HG03045 (cell line): ENCODE data around the gene ARHGEF17.

Experiments used
- ATAC-seq: cut with Tn5 transposase; IDR thresholded peaks from one replicate; pipeline ENCODE4 v1.9.1; 2021; ENCODE audit warnings: mild to moderate bottlenecking, moderate library complexity; ENCODE audit not compliant: unreplicated experiment

The ARHGEF17 gene

DNA sequence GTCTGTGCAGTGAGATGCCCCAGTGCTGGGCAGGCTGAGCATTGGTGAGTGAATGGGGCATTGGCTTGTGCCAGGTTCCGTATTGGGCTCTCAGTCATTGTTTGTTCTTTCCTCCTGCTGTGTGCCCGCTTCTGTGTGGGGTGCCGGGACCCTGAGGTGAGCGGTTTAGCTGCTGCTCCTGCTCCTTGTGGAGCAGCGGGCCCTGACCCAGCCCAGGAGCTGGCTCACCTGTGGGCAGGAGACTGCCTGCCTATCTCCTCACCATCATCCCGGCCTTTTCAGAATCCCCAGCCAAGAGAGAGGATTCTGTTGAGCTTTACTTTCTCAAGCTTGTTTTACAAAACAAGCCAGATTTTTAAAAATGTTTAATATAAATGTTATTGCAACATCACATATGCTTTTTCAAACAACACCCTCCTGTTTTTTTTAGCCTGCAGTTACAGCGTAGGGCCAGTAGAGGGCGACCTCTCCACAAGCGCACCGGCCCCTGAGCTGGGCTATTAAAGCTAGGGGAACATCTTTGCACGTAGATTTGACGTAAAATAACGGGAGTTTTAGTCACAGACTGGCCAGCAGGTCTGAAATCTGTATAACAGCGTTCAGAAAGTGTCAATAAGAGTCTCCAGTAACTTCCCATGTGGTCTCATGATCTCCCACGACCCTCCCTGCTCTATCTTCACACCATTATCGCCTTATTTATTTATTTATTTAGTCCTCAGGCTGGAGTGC lies 43.0 kb downstream of the ARHGEF17 start:
- no peak for ATAC-seq

DNA sequence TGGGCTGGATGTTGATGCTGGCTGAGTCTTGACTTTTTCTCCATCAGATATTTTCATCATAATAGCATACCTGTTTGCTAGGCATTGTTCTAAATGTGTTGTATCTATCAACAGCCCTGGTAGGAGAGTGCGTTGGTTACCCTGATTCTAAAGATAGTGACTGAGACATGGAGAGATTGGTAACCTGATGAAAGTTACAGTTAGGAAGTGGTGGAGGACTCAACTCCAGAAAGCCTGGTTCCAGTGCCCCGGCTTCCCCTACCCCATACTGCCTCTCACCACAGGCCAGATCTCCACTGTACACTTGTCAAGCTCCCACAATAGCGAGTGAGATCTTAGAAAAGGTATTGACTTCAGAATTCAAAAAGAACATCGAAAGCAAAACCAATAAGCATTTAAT lies 45.3 kb downstream of the ARHGEF17 start:
- no peak for ATAC-seq

DNA sequence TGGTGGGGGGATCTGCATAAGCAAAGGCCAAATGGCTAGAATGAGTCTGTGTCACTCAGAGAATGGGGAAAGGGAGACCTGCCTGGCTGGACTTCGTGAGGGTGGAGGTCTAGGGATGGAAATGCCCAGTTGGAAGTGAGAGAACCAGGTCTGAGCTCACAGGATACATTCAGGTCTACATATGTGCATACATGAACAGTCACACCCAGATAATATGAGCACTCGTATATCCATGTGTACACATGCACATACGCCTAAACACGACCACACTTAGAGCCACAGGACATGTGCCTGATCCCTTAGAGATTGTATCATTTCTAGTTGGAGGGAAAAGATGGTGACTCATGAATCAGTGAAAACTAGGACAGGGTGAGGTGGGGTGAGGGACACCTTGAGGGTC lies 47.0 kb downstream of the ARHGEF17 start:
- ATAC-seq: no peak

DNA sequence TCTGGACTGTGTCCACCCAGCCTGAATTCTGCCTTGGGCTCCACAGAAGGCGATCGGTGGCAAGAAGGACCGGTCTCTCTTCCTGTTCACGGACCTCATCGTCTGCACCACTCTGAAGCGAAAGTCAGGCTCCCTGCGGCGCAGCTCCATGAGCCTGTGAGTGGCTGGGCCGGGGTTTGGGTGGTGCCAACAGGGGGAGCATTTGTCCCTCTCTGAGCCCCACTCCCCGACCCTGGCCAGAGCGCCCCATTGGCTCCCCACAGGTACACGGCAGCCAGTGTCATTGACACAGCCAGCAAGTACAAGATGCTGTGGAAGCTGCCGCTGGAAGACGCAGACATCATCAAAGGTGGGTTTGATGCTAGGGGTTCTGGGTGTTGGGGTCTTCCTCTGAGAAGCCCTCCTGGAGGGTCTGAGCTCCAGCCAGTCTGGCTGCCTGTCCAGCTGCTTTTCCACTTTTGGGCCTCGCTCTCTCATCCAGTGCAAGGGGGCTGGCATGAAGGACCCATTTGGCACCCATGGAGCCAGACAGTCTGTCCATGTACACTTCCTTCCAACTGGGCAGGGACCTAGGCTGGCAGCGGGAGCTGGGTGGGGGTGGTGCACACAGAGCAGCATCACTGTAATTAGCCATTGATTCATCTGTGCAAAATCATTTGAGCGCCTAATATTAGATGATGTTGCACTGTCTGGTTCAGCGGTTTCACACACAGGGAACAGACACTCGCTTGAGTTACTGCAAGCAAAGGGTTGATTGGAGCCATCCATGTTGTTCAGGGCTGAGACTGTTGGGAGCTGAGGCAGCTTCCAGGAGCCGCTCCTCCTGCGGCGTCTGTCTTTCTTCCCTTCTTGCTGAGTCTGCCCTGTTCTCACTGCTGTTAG lies 49.1 kb downstream of the ARHGEF17 start:
- no peak for ATAC-seq

DNA sequence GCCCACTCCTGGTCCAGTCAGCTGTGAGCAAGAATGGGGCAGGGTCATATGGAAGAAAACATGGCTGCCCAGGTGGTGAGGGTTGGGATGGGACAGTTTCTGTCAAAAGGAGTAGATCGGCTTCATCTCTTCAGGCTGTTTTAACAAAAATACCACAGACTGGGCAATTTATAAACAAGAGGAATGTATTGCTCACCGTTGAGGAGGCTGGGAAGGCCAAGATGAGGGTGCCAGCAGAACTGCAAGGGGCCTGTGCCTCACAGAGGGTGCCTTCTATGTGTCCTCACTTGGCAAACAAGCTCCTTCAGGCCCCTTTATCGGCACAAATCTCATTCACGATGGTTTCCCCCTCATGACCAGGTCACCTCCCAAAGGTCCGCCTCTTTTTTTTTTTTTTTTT lies 50.0 kb downstream of the ARHGEF17 start:
- ATAC-seq: no peak

DNA sequence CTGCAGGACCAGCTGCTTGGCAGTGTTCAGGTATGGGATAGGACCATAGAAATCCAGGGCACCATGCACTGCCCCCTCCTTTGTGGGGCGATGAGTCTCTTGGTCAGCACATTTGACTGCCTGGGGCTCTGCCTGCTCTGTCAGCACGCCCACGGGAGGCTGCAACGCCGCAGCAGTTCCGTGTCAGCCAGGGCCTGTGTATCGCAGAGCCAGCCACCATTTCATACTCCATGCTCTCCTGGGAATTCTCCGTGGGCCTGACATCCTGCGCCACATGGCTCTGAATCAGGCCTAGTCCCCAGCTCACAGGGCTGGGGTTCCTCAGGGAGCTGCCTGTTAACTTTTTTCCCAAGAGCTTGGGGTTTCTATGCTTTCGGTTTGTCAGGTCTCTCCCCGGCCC lies 51.3 kb downstream of the ARHGEF17 start:
- ATAC-seq: no peak

DNA sequence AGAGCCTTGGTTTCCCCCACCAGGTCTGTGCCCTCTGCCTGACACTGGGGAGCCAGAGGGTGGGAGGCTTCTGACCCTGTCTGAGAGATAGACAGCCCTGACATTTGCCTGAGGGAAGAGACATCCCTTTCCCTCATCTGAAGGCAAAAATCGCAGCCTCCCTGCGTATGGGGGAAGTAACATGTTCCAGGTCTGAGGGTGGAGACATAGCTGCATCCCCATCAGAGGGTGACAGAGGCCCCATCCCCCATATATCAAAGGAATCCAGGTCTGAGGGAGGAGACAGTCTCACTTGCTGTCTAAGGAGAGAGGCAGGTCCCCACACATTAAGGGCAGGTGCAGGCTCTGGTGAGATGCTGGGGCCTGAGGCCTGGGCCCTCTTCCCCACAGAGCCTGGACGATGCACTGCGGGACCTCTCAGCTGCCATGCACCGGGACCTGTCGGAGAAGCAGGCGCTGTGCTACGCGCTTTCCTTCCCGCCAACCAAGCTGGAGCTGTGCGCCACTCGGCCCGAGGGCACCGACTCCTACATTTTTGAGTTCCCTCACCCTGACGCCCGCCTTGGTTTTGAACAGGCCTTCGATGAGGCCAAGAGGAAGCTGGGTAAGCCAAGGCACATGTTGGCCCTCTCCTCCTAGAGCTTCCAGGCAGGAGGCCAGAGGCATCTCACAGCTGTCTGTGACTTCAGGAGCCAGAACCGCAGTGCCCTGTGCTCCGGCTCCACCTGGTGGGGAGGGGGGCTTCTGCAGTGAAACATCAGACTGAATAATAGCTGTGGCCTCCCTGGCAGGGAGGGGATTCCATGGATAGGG lies 52.1 kb downstream of the ARHGEF17 start:
- ATAC-seq: no peak

DNA sequence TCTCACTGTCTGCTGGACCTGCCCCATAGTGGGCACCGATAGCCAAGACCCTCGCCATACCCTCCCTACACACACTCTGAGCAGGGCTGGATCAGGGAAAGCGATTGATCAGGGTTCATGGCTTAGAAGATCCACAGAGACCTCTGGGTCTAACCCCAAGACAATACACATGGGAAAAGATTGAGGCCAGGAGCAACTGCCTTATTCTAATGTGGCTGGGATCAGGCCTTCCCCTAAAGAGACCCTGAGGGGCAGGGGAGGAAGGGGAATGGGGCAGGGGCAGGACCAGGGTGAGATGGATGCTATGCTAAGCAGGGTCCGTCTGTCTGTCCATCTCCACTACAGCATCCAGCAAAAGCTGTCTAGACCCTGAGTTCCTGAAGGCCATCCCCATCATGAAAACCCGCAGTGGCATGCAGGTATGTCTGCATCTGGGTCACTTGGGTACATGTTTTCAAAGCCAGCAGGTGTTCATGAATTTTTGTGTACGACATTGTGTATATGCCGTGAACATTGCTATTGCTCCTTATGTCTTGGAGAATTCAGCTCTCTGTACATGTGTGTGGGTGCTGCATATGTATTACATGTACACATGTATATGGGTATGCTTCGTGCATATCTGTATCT lies 52.8 kb downstream of the ARHGEF17 start:
- ATAC-seq: no peak

DNA sequence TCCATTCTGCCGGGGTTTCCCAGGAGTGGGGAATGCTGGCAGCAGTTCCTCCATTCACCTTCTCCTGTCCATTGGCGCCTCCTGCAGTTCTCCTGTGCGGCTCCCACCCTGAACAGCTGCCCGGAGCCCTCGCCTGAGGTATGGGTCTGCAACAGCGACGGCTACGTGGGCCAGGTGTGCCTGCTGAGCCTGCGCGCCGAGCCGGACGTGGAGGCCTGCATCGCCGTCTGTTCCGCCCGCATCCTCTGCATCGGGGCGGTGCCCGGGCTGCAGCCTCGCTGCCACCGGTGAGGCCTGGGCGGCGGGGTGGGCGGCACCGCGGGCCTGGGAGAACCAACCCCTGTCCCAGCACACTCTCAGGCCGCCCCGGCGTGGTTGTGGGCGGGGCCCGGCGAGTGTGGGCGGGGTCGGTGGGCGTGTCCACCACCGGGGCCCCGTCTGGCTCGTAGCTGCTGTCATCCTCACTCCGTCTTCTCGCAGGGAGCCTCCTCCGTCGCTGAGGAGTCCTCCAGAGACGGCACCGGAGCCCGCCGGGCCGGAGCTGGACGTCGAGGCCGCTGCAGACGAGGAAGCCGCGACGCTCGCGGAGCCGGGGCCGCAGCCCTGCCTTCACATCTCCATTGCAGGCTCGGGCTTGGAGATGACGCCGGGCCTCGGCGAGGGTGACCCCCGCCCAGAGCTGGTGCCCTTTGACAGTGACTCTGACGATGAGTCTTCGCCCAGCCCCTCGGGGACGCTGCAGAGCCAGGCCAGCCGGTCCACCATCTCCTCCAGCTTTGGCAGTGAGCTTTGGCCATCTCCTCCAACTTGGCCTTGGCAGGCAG lies 54.1 kb downstream of the ARHGEF17 start:
- ATAC-seq: no peak

DNA sequence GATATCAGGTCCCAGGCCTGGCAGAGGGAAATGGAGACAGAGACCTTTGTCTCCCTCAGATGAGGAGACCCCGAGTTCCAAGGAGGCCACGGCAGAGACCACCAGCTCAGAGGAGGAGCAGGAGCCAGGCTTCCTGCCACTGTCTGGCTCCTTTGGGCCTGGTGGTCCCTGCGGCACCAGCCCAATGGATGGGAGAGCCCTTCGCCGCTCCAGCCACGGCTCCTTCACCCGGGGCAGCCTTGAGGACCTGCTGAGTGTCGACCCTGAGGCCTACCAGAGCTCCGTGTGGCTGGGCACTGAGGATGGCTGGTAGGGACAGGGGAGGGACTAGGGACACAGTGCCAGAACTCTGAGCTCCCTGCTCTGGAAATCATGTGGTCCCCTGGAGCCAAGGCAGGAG lies 55.1 kb downstream of the ARHGEF17 start:
- no peak for ATAC-seq

DNA sequence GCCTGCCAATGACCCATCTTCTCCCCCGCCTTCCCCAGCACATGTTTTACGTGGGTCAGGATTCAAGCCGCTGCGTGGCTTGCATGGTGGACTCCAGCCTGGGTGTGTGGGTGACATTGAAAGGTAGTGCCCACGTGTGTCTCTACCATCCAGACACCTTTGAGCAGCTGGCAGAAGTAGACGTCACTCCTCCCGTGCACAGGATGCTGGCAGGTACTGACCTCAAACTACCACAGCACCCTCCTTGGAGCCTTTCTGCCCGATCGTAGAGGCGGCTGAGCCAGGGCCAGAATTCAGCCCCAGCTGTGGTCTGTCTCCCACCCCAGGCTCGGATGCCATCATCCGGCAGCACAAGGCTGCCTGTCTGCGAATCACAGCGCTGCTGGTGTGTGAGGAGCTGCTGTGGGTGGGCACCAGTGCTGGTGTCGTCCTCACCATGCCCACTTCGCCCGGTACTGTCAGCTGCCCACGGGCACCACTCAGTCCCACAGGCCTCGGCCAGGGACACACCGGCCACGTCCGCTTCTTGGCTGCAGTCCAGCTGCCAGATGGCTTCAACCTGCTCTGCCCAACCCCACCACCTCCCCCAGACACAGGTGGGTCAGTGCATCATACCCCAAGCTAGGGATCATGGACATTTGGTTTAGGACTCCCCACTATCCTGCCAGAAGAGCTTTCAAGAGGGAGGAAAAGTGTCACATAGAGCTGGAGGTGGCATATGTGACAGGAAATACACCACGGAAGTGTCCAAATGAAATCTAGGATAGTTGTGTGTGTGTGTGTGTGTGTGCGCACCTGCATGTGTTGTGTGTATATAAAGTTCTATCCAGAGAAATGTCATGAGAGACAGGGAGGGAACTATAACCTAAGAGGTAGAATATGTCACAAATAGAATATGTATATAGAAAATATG lies 57.5 kb downstream of the ARHGEF17 start:
- no peak for ATAC-seq

DNA sequence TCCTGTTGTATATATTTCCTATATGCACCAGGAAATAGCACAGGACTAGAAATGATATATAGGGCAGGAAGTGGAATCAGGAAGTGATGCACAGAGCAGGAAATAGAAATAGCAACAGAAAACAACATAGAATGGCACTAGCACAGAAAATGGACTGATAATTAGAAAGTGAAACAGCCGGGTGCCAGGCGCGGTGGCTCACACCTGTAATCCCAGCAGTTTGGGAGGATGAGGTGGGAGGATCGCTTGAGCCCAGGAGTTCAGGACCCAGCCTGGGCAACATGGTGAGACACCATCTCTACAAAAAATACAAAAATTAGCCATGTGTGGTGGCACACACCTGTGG lies 58.2 kb downstream of the ARHGEF17 start:
- no peak for ATAC-seq

DNA sequence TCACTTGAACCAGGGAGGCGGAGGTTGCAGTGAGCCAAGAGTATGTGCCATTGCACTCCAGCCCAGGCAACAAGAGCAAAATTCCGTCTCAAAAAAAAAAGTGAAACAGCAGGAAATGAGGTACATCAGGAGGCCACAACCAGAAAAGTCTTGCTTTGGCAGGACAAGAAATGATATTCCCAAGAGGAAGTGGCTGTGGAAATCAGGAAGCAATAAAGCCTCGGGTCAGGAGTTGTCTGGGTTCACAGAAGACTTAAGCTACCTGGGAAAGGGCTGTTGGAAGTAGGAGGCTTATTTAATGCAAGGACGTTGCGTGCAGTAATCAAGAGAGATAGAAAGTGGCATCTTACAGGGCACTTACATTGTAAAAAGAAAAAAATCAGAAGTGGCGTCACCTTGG lies 58.9 kb downstream of the ARHGEF17 start:
- no peak for ATAC-seq

DNA sequence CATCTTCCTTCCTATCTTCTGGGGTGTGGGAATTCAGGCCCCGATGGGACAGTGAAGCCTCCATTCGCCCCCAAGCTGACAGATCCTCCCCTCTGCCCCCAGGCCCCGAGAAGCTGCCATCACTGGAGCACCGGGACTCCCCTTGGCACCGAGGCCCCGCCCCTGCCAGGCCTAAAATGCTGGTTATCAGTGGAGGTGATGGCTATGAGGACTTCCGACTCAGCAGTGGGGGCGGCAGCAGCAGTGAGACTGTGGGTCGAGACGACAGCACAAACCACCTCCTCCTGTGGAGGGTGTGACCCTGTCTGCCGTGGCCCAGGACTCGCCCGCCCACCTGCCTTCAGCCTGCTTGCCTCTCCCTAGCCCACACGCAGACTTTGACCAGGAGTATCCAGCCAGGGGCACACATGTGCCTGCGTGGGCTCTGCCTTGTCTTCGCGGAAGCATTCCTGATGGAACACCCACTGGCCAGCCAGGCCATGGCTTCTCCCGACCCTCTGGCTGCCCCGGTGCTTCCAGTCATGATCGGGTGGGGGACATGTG lies 59.5 kb downstream of the ARHGEF17 start:
- no peak for ATAC-seq

DNA sequence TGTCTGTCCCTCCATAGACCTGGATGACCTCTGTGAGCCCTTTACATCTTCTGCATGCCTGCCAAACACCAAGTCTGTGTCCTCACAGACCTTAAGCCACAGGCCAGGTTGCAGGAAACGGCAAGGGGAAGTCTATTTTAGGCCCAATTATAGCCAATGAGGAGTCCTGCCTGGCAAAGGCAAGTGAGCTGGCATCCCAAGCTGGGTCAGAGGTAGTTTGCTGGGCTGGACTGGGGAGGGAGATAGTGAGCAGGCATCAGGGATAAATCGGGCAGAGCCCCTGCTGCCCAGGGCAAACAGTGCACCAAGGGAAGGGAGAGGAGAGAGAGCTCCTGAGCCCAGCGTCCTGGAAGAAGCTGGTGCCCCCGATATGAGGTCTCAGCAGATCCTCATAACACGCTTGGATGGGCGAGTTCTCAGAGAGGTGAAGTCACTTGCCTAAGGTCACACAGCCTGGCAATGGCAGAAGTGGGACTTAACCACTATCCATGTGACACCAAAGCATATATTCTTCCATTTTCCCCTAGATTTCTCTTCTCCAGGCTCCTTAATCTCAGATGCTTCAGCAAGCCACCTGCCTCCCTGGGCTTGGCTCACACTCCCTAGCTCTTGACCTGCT lies 64.4 kb downstream of the ARHGEF17 start:
- no peak for ATAC-seq

DNA sequence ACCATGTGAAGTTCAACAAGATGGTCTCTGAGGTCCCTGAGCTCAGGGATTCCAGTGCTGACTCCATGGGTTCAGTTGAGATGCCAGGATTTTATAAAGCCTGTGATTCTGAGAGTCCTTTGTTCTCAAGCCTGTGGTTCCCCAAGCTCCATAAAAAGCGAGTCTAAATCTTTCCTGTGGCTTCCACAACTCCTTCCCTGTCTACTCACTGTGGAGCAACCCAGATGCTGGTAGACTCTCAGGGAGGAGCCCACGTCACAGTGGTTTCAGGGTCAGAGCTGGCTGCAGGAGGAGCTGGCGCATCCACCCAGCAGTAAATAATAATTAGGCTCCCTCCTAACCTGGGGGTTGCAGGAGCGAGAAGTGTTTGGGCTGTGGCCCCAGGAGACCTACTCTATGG lies 66.1 kb downstream of the ARHGEF17 start:
- ATAC-seq: no peak

DNA sequence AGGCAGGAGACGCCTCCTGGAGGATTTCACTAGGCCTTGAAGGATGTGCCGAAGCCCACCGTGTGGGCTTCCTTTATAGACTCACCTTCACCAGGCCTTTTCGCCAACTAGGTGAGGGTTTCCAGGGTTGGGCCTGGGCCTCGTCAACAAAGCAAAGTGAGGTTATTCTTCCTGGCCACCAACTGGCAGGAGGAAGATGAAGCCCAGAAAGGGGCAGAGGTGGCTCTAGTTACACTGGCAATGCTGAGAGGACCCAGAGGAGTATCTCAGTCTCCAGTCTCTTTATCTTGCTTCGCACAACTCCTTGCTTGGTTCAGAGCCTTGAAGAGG lies 67.7 kb downstream of the ARHGEF17 start:
- no peak for ATAC-seq

DNA sequence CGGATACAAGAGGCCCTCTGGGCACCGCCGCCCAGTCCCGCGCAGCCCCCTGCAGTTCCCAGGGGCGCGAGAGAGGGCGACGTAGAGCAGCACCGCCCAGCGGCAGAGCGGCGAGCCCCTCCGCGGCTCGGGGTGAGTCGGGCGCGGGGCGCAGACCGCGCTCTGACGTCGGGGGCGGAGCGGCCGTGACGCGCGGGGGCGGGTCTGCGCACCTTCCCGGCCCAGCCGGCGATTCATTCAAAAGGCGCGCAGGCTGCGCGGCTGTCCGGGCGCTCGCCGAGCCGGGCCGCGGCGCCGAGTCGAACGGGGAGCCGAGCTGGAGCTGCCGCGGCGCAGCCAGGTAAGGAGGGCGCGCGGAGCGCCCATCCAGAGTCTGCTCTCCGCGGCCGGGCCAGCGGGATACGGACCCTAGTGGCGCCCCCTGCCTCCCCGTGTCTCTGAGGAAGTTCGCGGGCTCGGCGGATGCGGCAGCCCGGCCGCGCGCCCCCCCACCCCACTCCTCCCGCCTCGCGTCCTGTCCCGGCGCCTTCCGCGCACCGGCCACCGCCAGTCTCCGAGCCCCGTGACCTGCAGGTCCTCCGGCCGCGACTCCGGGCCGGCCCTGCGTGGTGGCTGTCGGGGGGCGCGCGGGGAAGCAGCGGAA lies 68.2 kb downstream of the ARHGEF17 start, which contains the start of gene RELT:
Gene RELT (plus strand): TSS at position 240 of the 643 bp plus-strand sequence. CDS start 12,738 bp downstream, outside the sequence.
- peak; percentile 74 for ATAC-seq
